Suprapubic skin (tissue), 4 donors: Measurements from ENCODE around the gene SLC9A2.

Source experiments
- EP300 ChIP-seq: sonication (generic); formaldehyde crosslinking; IDR thresholded peaks from one replicate; pipeline ENCODE4 v1.6.1; 2017; ENCODE audit warnings: antibody characterized with exemption
- POLR2A ChIP-seq, 2 donors: fragments of 450-650 bp; IDR thresholded peaks; one replicate each; pipeline ENCODE4 v1.6.1; 2017; ENCODE audit warnings: antibody characterized with exemption in 2 of 2, mild to moderate bottlenecking in 2 of 2, moderate library complexity in 2 of 2
- POLR2AphosphoS5 ChIP-seq, 3 donors: sonication (generic); formaldehyde crosslinking; IDR thresholded peaks; one replicate each; pipeline ENCODE4 v1.6.1; 2017; ENCODE audit warnings: antibody characterized with exemption in 3 of 3
- TF ChIP-seq, protein P1 (sequence below), 2 donors: fragments of 200-600 bp in 1 of 2; fragments of 450-650 bp in 1 of 2; sonication (generic) in 1 of 2; IDR thresholded peaks; one replicate each; pipeline ENCODE4 v1.5.1; 2016 to 2019; ENCODE audit warnings: antibody characterized with exemption in 2 of 2, mild to moderate bottlenecking in 1 of 2, moderate library complexity in 1 of 2

DNA sequence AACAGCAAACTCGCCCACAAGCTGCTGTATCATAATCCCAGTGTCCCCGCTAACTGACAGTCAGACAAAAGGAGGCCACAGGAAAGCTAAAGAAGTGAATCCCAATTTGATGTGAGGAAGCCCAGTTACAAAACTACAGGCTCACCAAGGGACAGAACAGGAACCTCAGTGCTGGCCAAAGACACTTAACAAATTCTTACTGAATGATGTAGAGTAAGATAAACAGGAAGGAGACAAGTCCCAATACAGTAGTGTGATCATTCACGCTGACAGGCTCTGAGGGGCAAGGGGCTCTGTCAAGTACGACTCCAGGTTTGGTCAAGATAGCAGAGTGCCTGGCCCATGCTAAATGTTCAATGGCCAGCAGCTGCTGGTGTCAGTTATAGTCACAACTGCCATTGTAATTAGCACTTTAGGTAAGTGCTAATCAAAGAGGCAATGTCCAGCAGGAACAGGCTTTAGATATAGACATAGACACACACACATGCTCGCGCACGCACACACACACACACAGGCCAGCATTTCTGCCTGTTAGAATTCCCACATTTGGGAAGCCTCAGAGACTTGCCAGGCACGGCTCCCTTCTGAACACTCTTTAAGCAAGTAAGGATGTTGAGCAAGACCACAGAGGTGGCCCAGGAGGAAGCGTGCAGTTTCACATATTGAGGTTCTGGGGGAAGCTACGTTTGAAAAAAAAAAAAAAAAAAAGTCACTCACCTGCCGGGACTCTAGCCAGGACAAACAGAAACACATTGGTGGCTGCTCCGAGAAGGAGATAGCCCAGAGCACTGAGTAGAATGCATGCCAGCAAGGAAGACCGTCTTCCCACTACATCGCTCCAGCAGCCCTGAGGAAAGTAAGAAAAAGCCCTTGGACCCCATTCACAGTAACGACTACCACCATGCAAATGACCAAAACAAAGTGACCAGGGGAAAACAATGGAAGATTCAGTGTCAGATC lies 107.1 kb downstream of the SLC9A2 start:
- TF ChIP-seq, protein P1, sequence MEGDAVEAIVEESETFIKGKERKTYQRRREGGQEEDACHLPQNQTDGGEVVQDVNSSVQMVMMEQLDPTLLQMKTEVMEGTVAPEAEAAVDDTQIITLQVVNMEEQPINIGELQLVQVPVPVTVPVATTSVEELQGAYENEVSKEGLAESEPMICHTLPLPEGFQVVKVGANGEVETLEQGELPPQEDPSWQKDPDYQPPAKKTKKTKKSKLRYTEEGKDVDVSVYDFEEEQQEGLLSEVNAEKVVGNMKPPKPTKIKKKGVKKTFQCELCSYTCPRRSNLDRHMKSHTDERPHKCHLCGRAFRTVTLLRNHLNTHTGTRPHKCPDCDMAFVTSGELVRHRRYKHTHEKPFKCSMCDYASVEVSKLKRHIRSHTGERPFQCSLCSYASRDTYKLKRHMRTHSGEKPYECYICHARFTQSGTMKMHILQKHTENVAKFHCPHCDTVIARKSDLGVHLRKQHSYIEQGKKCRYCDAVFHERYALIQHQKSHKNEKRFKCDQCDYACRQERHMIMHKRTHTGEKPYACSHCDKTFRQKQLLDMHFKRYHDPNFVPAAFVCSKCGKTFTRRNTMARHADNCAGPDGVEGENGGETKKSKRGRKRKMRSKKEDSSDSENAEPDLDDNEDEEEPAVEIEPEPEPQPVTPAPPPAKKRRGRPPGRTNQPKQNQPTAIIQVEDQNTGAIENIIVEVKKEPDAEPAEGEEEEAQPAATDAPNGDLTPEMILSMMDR (IDR thresholded peaks at IDR 0.05): no peak
- TF ChIP-seq POLR2A (IDR thresholded peaks at IDR 0.05): no peak
- no peak for TF ChIP-seq POLR2AphosphoS5 (IDR thresholded peaks at IDR 0.05)
- no peak for TF ChIP-seq EP300
